Measurements from ENCODE around the gene MOBP. TPM values are rescaled to one million over a fixed set of nuclear protein-coding genes. Genes with fewer than 3 reads are reported as not detected.

The MOBP gene
- polyA plus RNA-seq, 3 donors = not detected

DNA sequence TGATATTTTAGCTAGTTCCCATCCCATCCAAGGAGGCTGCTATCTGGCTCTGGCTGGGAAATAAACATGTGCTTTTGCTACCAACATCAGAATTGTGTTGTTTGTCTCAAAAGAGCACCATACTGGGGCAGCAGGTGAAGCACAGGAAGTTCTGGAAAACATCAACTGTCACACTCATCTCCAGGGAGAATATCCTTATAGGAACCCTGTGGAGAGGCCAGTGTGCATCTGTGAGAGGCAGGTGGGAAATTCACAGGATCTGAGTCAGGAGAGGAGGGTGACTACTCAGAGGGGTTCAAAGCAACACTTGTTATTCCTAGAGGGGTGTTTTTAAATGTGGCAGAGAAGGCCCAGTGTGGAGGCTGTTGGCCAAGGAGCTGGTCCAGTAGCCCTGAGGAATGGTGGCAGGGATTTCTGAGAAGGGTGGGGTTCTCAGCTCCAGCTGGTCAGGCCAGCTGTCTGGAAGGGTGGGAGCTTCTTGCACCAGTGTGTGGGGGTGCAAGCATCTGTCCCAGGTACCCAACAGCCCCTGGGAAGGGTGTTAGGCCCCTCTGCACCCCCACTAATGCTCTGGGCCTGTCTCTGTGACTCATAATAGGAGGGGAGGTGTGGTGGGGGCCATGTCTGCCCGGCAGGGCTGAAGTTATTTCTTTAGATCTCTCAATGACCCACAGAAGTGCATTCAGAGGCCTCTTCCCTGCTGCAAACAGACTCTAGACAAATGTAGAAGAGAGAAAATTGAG lies 32.3 kb upstream of the MOBP start:
- TF ChIP-seq CTCF (IDR thresholded peaks at IDR 0.05) = no peak
- no peaks in the 10 kb centered on the region for H3K4me1 ChIP-seq (ENCODE audit: control insufficient read depth in 1 of 2, insufficient read depth in 2 of 2, low read length in 2 of 2)
- no peaks in the 10 kb centered on the region for H3K9me3 ChIP-seq (replicated peaks in 1 of 2; ENCODE audit: control insufficient read depth in 1 of 2, insufficient read depth in 1 of 2, low read length in 2 of 2)
- no peaks in the 10 kb centered on the region for H4K20me1 ChIP-seq (ENCODE audit: insufficient read depth, low read length)
- no CpG with 5 or more reads among the region's 1 CpG for WGBS (ENCODE audit: insufficient coverage)
- Mint-ChIP-seq H3K4me1 (no peaks in the 10 kb centered on the region), H3K27me3 (ENCODE audit: low read depth in 3 of 3) (peaks cover 0 to 1% (median 1%) of the 10 kb centered on the region in 3 donors), H3K27ac (no peak overlapping the region), H3K4me3 (no peak overlapping the region), H3K36me3 (no peaks in the 10 kb centered on the region), H3K9me3 (peaks cover 0 to 2% (median 0%) of the 10 kb centered on the region in 7 donors)
- no peak overlapping the region for H3K4me2 ChIP-seq (replicated peaks; ENCODE audit: extremely low read depth, low read length, poor library complexity, severe bottlenecking)
- no peak overlapping the region for H3K9ac ChIP-seq (ENCODE audit: insufficient read depth, low read length, poor library complexity, severe bottlenecking)
- no peak overlapping the region for H3K4me3 ChIP-seq (replicated peaks in 1 of 3; ENCODE audit: low read depth in 2 of 3, low read length in 3 of 3)
- H3K27me3 ChIP-seq (ENCODE audit: control insufficient read depth in 2 of 2, insufficient read depth in 2 of 2, low read length in 2 of 2) = no peaks in the 10 kb centered on the region
- DNase-seq = no peak
- no peaks in the 10 kb centered on the region for H3K36me3 ChIP-seq (replicated peaks in 1 of 2; ENCODE audit: control insufficient read depth in 1 of 2, insufficient read depth in 2 of 2, low read length in 2 of 2)
- no peak overlapping the region for H3K27ac ChIP-seq (ENCODE audit: low read depth in 1 of 2, low read length in 2 of 2)
- intact Hi-C loops (cut with micrococcal nuclease) = no loop called here
- H3K79me2 ChIP-seq (ENCODE audit: insufficient read depth, low read length) = no peaks in the 10 kb centered on the region
- H2AFZ ChIP-seq (ENCODE audit: insufficient read depth, low read depth, low read length, poor library complexity, severe bottlenecking) = no peak overlapping the region

DNA sequence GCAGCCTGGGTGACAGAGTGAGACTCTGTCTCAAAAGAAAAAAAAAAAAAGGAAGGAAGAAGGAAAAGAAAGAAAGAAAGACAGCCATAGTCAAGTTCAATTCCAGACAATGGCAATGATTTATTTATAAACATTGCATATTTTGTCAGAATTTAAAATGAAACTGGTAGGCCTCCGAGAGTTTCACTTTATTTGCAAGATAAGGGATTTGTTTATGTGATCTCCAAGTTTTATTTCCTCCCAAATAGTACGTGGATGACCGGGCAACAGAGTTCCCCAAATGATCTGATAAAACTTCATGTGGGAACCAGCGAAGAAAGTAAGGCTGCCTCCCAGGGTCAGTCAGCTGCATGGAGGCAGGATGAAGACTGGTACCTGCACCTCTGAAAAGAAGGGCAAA lies 28.6 kb upstream of the MOBP start:
- no peaks in the 10 kb centered on the region for H3K79me2 ChIP-seq (ENCODE audit: insufficient read depth, low read length)
- no peak overlapping the region for H3K27ac ChIP-seq (ENCODE audit: low read depth in 1 of 2, low read length in 2 of 2)
- H3K27ac Mint-ChIP-seq = no peak overlapping the region
- no peak overlapping the region for H2AFZ ChIP-seq (ENCODE audit: insufficient read depth, low read depth, low read length, poor library complexity, severe bottlenecking)
- TF ChIP-seq CTCF (IDR thresholded peaks at IDR 0.05) = no peak
- no peaks in the 10 kb centered on the region for H3K4me1 ChIP-seq (ENCODE audit: control insufficient read depth in 1 of 2, insufficient read depth in 2 of 2, low read length in 2 of 2)
- H3K4me1 Mint-ChIP-seq = no peaks in the 10 kb centered on the region
- no peaks in the 10 kb centered on the region for H3K9me3 ChIP-seq (replicated peaks in 1 of 2; ENCODE audit: control insufficient read depth in 1 of 2, insufficient read depth in 1 of 2, low read length in 2 of 2)
- no peak overlapping the region for H3K9ac ChIP-seq (ENCODE audit: insufficient read depth, low read length, poor library complexity, severe bottlenecking)
- H3K27me3 Mint-ChIP-seq (ENCODE audit: low read depth in 3 of 3) = peaks cover 0 to 1% (median 0%) of the 10 kb centered on the region in 3 donors
- H3K36me3 ChIP-seq (replicated peaks in 1 of 2; ENCODE audit: control insufficient read depth in 1 of 2, insufficient read depth in 2 of 2, low read length in 2 of 2) = no peaks in the 10 kb centered on the region
- intact Hi-C loops (cut with micrococcal nuclease) = no loop called here
- 90% methylated on average over 2 of the region's 4 CpGs for WGBS (ENCODE audit: insufficient coverage)
- no peaks in the 10 kb centered on the region for H3K27me3 ChIP-seq (ENCODE audit: control insufficient read depth in 2 of 2, insufficient read depth in 2 of 2, low read length in 2 of 2)
- no peak overlapping the region for H3K4me3 ChIP-seq (replicated peaks in 1 of 3; ENCODE audit: low read depth in 2 of 3, low read length in 3 of 3)
- H3K4me3 Mint-ChIP-seq = no peak overlapping the region
- H3K9me3 Mint-ChIP-seq = peaks cover 0 to 2% (median 0%) of the 10 kb centered on the region in 7 donors
- H3K36me3 Mint-ChIP-seq = no peaks in the 10 kb centered on the region
- no peaks in the 10 kb centered on the region for H4K20me1 ChIP-seq (ENCODE audit: insufficient read depth, low read length)
- no peak overlapping the region for H3K4me2 ChIP-seq (replicated peaks; ENCODE audit: extremely low read depth, low read length, poor library complexity, severe bottlenecking)
- DNase-seq = no peak

Measured in CD14-positive monocyte (primary cell).